ENCODE measurements around the gene MEGF8. TPM values are rescaled to one million over a fixed set of nuclear protein-coding genes. Genes with fewer than 3 reads are reported as not detected.

The MEGF8 gene
- total and polyA plus RNA-seq, 2 donors (not counting 3 experiments of a cell fraction or from before 2014, with no cell fraction given), result 20.6 to 39.6 TPM

DNA sequence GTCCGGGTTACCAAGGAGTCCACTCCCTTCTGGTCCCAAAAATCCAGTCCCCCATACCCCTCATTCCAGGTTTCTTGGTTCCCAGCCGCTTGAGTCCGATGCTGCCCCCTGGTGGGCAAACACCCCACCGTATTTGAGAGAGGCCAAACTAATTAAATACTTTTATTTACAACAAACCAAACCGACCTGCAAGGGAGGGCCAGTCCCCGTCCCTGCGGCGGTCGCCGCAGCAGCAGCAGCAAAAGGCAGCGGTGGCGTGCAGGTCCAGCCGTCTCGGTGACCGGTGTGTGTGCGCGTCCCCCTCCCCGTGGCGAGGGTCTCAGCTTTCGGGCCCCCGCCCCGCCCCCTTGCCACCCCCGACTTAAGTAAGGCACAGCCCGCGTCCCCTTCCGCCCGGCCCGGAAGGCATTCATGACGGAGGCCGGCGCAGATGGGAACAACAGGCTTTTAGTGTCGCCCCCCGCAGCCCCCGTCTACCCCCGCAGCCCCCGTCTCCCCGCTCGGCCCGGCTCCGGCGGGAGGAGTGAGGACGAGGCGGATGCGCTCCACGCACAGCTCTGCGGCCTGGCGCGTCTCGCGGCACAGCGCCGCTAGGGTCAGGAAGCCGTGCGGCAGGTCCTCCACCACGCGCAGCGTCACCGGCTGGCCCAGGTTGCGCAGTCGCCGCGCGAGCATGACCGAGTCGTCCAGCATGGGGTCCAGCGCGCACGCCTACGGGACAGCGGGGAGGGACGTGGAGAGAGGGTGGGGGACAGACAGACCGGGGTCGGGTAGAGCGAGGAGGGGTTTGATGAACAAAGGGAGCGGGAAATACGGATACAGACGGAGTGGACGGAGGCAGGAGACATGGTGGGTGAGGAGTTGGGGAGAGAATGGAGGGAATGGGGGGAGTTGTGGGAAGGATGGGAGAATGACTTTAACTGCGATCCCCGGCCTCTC lies 76.2 kb downstream of the MEGF8 start:
- Histone ChIP-seq H3K9me3 (replicated peaks; ENCODE audit: control insufficient read depth, insufficient read depth, low read length) (no peaks in the 10 kb centered on the region), H3K27me3 (ENCODE audit: control insufficient read depth in 2 of 2, insufficient read depth in 2 of 2, low read length in 2 of 2) (no peaks in the 10 kb centered on the region), H3K4me3 (replicated peaks in 1 of 3; ENCODE audit: insufficient read depth in 1 of 3, low read depth in 1 of 3, low read length in 3 of 3) (peak overlapping the region in 2 of 3 experiments; percentile 4 to 46), H3K4me1 (ENCODE audit: control insufficient read depth, extremely low read depth, insufficient read depth, low read length) (peaks cover 11% of the 10 kb centered on the region), H3K9ac (replicated peaks; ENCODE audit: extremely low read depth, insufficient read depth, low read length) (no peak overlapping the region), H3K4me2 (ENCODE audit: insufficient read depth, low read length) (peak overlapping the region; percentile 16), H2AFZ (ENCODE audit: low read depth, low read length) (peak overlapping the region; percentile 69), H3K27ac (ENCODE audit: insufficient read depth, low read depth, low read length) (no peak overlapping the region), H3K9me1 (replicated peaks; ENCODE audit: control insufficient read depth, extremely low read depth, insufficient read depth, low read length) (no peaks in the 10 kb centered on the region), H4K20me1 (replicated peaks; ENCODE audit: control insufficient read depth, extremely low read depth, insufficient read depth, low read length) (no peaks in the 10 kb centered on the region), H3K36me3 (ENCODE audit: control insufficient read depth in 2 of 2, extremely low read depth in 1 of 2, insufficient read depth in 2 of 2, low read length in 2 of 2) (no peaks in the 10 kb centered on the region), H3K79me2 (ENCODE audit: control insufficient read depth, insufficient read depth, low read length) (peaks cover 6% of the 10 kb centered on the region)
- CTCF ChIA-PET, result interaction anchor here (0.6 to 2.6 kb wide), 19 partner anchors 8 to 294 kb away, joined by 3 to 19 read pairs (median 4); partner anchors contain the start of gene POU2F2
- dilution Hi-C loops (cut with MboI; ENCODE audit: extremely low pct_ligation_motif_present, low sequenced_read_pairs), result no loop called here
- no peak for TF ChIP-seq EZH2 (IDR thresholded peaks at IDR 0.05; ENCODE audit: borderline replicate concordance, low read depth, low read length, severe bottlenecking)
- no peak for TF ChIP-seq JUN (IDR thresholded peaks at IDR 0.05; ENCODE audit: borderline replicate concordance, insufficient read depth, insufficient read length, low read depth)
- TF ChIP-seq MYC (IDR thresholded peaks at IDR 0.05; ENCODE audit: low read depth, low read length), result no peak
- no peak for TF ChIP-seq POLR2A (IDR thresholded peaks at IDR 0.05; ENCODE audit: low read depth, low read length)
- no peak for TF ChIP-seq GATA2 (IDR thresholded peaks at IDR 0.05; ENCODE audit: insufficient read depth, insufficient read length, low read depth, low read length)
- TF ChIP-seq POLR2AphosphoS5 (IDR thresholded peaks at IDR 0.05; ENCODE audit: insufficient read depth, low read depth, low read length), result peak; percentile 49
- peak; percentile 13 for TF ChIP-seq MAX (IDR thresholded peaks at IDR 0.05; ENCODE audit: insufficient read depth, insufficient read length)
- TF ChIP-seq, protein P1, sequence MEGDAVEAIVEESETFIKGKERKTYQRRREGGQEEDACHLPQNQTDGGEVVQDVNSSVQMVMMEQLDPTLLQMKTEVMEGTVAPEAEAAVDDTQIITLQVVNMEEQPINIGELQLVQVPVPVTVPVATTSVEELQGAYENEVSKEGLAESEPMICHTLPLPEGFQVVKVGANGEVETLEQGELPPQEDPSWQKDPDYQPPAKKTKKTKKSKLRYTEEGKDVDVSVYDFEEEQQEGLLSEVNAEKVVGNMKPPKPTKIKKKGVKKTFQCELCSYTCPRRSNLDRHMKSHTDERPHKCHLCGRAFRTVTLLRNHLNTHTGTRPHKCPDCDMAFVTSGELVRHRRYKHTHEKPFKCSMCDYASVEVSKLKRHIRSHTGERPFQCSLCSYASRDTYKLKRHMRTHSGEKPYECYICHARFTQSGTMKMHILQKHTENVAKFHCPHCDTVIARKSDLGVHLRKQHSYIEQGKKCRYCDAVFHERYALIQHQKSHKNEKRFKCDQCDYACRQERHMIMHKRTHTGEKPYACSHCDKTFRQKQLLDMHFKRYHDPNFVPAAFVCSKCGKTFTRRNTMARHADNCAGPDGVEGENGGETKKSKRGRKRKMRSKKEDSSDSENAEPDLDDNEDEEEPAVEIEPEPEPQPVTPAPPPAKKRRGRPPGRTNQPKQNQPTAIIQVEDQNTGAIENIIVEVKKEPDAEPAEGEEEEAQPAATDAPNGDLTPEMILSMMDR (IDR thresholded peaks at IDR 0.05; ENCODE audit: extremely low read depth in 1 of 2, insufficient read depth in 1 of 2, low read depth in 1 of 2, low read length in 2 of 2), result peak; percentile 79 to 84
- TF ChIP-seq FOS (IDR thresholded peaks at IDR 0.05; ENCODE audit: borderline replicate concordance, insufficient read depth, low read length), result no peak
- POLR2A ChIA-PET, result interaction anchor here (1.2 kb wide), 1 partner anchor 15 kb away, joined by 3 read pairs; no protein-coding TSS in a partner anchor
- intact Hi-C loops (cut with micrococcal nuclease), result loop anchor here (1.0 kb wide), 4 partner anchors 14 to 293 kb away; no protein-coding TSS in a partner anchor
- BruUV-seq (replicated peaks), result no TSS peak
- FAIRE-seq (peak; percentile 69), DNase-seq (ENCODE audit: low read depth, low spot score) (peak; percentile 85)

All from endothelial cell of umbilical vein (primary cell).